ENCODE data around the gene POLK. TPM values are rescaled to one million over a fixed set of nuclear protein-coding genes. Genes with fewer than 3 reads are reported as not detected.

The POLK gene
- total and polyA plus RNA-seq, 2 of the 8 experiments (the other 6 are each of a cell fraction or from before 2014, with no cell fraction given), result 2.0 to 9.0 TPM

GRCh38 chr5:75551471-75551870, 39.8 kb downstream of the POLK start:
- H4K8ac ChIP-seq (ENCODE audit: extremely low read depth, insufficient read depth, low read length), result no peak overlapping the region
- H3K56ac ChIP-seq (replicated peaks; ENCODE audit: insufficient read length, low read depth, low read length), result no peak overlapping the region
- no peak overlapping the region for H2BK120ac ChIP-seq (replicated peaks; ENCODE audit: low read depth, low read length)
- H2BK20ac ChIP-seq (ENCODE audit: low read length), result no peak overlapping the region
- H2BK5ac ChIP-seq (ENCODE audit: low read depth, low read length), result no peak overlapping the region
- H3K79me2 ChIP-seq (ENCODE audit: control insufficient read depth in 1 of 2, insufficient read depth in 2 of 2, low read length in 2 of 2), result no peaks in the 10 kb centered on the region
- H3K9ac ChIP-seq (replicated peaks in 1 of 4; ENCODE audit: extremely low read depth in 1 of 4, low read depth in 3 of 4, low read length in 3 of 4), result no peak overlapping the region
- DNase-seq (ENCODE audit: low read depth in 1 of 2, low spot score in 2 of 2) (no peak), FAIRE-seq (no peak)
- H2AFZ ChIP-seq (ENCODE audit: low read length), result no peak overlapping the region
- CTCF ChIA-PET (ENCODE audit: partially characterized antibody), result interaction anchor here (1.2 kb wide), 1 partner anchor 9 kb away, joined by 3 read pairs; no protein-coding TSS in a partner anchor
- H3K27me3 ChIP-seq (replicated peaks in 1 of 4; ENCODE audit: control insufficient read depth in 3 of 4, extremely low read depth in 1 of 4, insufficient read depth in 3 of 4, low read length in 3 of 4), result no peaks in the 10 kb centered on the region
- H3K36me3 ChIP-seq (ENCODE audit: control insufficient read depth in 2 of 4, insufficient read depth in 4 of 4, low read length in 3 of 4), result peaks cover 0 to 6% (median 0%) of the 10 kb centered on the region in 4 experiments; a peak in 1 of 8 replicates
- H3K4me2 ChIP-seq (ENCODE audit: insufficient read depth in 1 of 2, low read depth in 2 of 2, low read length in 2 of 2), result no peak overlapping the region
- no peak overlapping the region for H3K14ac ChIP-seq (ENCODE audit: insufficient read length)
- no peak overlapping the region for H2BK15ac ChIP-seq (ENCODE audit: low read length)
- H4K20me1 ChIP-seq (replicated peaks in 1 of 2; ENCODE audit: control insufficient read depth in 1 of 2, insufficient read depth in 2 of 2, low read length in 2 of 2), result no peaks in the 10 kb centered on the region
- no peak overlapping the region for H3K23ac ChIP-seq (ENCODE audit: insufficient read length)
- no peak overlapping the region for H3K4ac ChIP-seq (replicated peaks; ENCODE audit: insufficient read length, low read depth, low read length)
- no peaks in the 10 kb centered on the region for H3K4me1 ChIP-seq (replicated peaks in 1 of 4; ENCODE audit: control insufficient read depth in 3 of 4, insufficient read depth in 4 of 4, low read length in 3 of 4)
- 90% methylated on average over 3 of the region's 3 CpGs; no CpG with 5 or more reads in 1 of the 2 experiments for WGBS, 2 experiments (ENCODE audit: extremely low coverage in 1 of 2, insufficient coverage in 1 of 2, insufficient read length in 1 of 2, insufficient replicate concordance in 2 of 2, low coverage in 1 of 2, low lambda C conversion rate in 2 of 2, missing lambda C conversion rate in 1 of 2)
- POLR2A ChIA-PET (ENCODE audit: partially characterized antibody), result no interaction called here
- H3K79me1 ChIP-seq (ENCODE audit: low read depth, low read length), result no peaks in the 10 kb centered on the region
- no peak overlapping the region for H2AK5ac ChIP-seq (ENCODE audit: low read depth, low read length)
- H3K27ac ChIP-seq (ENCODE audit: low read depth, low read length), result no peak overlapping the region
- no peaks in the 10 kb centered on the region for H3K23me2 ChIP-seq (ENCODE audit: low read depth, low read length)
- H4K5ac ChIP-seq (ENCODE audit: insufficient read length, low read depth, low read length), result no peak overlapping the region
- H2BK12ac ChIP-seq (ENCODE audit: low read depth, low read length), result no peak overlapping the region
- no peak overlapping the region for H3K18ac ChIP-seq (ENCODE audit: extremely low read depth, low read length)
- no peak overlapping the region for H3K4me3 ChIP-seq (ENCODE audit: extremely low read depth in 1 of 4, insufficient read depth in 2 of 4, low read depth in 3 of 4, low read length in 4 of 4)
- H3K9me3 ChIP-seq (ENCODE audit: insufficient read depth in 2 of 2, low read depth in 1 of 2, low read length in 1 of 2), result no peaks in the 10 kb centered on the region
- H4K91ac ChIP-seq (replicated peaks; ENCODE audit: insufficient read length, low read length), result no peak overlapping the region
- TF ChIP-seq EGR1 (IDR thresholded peaks at IDR 0.05; ENCODE audit: borderline replicate concordance, low read depth, low read length) (no peak), PHF8 (conservative IDR thresholded peaks at IDR 0.05; ENCODE audit: low read depth, low read length) (no peak), SP1 (IDR thresholded peaks at IDR 0.05; ENCODE audit: low read depth, low read length) (no peak), RXRA (IDR thresholded peaks at IDR 0.05; ENCODE audit: insufficient read depth, low read depth, low read length) (no peak), SUZ12 (IDR thresholded peaks at IDR 0.05; ENCODE audit: low read length) (no peak), GTF2F1 (IDR thresholded peaks at IDR 0.05; ENCODE audit: borderline replicate concordance, low read depth, low read length) (no peak), CTCF (IDR thresholded peaks at IDR 0.05; ENCODE audit: control extremely low read depth in 1 of 3, insufficient read depth in 1 of 3, low read depth in 1 of 3, low read length in 3 of 3) (no peak), NRF1 (IDR thresholded peaks at IDR 0.05; ENCODE audit: low read depth, low read length) (no peak), YY1 (IDR thresholded peaks at IDR 0.05; ENCODE audit: low read depth, low read length) (no peak), SAP30 (IDR thresholded peaks at IDR 0.05; ENCODE audit: insufficient read depth, insufficient replicate concordance, low read length) (no peak)
- TF ChIP-seq, protein P1, sequence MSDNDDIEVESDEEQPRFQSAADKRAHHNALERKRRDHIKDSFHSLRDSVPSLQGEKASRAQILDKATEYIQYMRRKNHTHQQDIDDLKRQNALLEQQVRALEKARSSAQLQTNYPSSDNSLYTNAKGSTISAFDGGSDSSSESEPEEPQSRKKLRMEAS (IDR thresholded peaks at IDR 0.05), result no peak
